HFF-Myc (cell line): ENCODE results near the gene IRX2.

Experiments used
- DNase-seq: peaks from one replicate; pipeline ENCODE4 v3.0.0-alpha.2; 2011; ENCODE audit warnings: low read depth; ENCODE audit errors: extremely low read depth
- H3K4me3 ChIP-seq: replicated peaks from 2 replicates; pipeline ENCODE4 v1.5.1; 2011; ENCODE audit warnings: low read depth, mild to moderate bottlenecking, control low read depth, low read length
- CTCF ChIP-seq: IDR thresholded peaks from 2 replicates; pipeline ENCODE4 v1.5.1; 2012; ENCODE audit warnings: mild to moderate bottlenecking, low read depth, low read length, control low read depth; ENCODE audit errors: missing control alignments

IRX2 gene

GRCh38 chr5:2710910-2711309 is 40.6 kb downstream of the IRX2 start:
- no peak for DNase-seq
- TF ChIP-seq CTCF, result no peak
- H3K4me3 ChIP-seq, result no peak overlapping the region

DNA sequence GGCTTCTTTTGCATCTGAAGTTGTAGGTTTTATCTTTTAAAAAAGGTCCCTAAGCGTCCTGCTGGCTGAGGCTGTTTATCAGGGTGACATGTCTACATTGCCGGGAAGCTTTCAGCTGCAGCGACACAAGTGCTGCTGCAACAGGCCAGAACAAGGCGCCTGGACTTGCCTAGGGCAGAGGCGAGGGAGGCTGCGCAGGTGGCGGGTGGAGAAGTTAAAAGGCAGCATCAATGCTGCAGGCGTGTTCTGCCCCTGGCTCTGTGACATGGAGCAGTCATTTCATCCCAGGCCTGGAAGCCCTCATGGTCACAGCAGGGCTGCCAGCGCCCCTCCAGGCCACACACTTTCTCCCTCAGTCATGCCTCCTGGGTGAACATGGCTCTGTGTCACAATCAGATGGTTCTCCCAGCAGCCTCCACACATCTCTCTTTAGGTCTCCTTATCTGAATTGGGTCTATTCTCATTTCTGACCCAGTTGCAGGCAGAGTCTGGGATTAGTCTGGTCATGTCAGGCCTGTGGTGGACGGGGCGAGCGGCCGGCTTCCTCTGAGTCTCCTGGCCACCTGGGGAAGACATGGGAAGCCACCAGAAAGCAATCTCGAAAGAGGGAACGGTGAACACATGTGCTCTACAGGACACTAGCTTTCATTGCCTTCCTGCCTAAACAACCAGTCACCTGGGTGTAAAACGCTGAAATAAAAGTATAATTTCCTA is 41.3 kb downstream of the IRX2 start:
- no peak for TF ChIP-seq CTCF
- H3K4me3 ChIP-seq, result no peak overlapping the region
- DNase-seq, result no peak

GRCh38 chr5:2708751-2709150 is 42.7 kb downstream of the IRX2 start:
- TF ChIP-seq CTCF, result no peak
- no peak overlapping the region for H3K4me3 ChIP-seq
- DNase-seq, result no peak

GRCh38 chr5:2708132-2708531 is 43.3 kb downstream of the IRX2 start:
- DNase-seq, result no peak
- H3K4me3 ChIP-seq, result no peak overlapping the region
- TF ChIP-seq CTCF, result no peak

DNA sequence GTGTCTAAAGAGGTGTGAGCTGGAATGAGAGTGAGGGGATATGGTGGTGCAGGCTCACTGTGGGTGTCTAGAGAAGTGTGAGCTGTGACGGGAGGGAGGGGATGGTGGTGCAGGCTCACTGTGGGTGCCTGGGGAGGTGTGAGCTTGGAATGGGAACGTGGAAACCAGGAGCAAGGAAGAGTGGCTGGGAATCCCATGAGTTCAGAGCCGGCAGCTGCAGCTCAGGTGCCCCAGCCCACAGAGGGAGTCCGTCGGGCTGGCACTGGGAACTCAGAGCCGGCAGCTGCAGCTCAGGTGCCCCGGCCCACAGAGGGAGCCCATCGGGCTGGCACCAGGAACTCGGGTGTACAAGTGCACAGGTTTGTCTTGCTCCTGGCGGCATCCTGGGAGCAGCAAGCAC is 45.6 kb downstream of the IRX2 start:
- TF ChIP-seq CTCF, result no peak
- DNase-seq, result no peak
- no peak overlapping the region for H3K4me3 ChIP-seq

DNA sequence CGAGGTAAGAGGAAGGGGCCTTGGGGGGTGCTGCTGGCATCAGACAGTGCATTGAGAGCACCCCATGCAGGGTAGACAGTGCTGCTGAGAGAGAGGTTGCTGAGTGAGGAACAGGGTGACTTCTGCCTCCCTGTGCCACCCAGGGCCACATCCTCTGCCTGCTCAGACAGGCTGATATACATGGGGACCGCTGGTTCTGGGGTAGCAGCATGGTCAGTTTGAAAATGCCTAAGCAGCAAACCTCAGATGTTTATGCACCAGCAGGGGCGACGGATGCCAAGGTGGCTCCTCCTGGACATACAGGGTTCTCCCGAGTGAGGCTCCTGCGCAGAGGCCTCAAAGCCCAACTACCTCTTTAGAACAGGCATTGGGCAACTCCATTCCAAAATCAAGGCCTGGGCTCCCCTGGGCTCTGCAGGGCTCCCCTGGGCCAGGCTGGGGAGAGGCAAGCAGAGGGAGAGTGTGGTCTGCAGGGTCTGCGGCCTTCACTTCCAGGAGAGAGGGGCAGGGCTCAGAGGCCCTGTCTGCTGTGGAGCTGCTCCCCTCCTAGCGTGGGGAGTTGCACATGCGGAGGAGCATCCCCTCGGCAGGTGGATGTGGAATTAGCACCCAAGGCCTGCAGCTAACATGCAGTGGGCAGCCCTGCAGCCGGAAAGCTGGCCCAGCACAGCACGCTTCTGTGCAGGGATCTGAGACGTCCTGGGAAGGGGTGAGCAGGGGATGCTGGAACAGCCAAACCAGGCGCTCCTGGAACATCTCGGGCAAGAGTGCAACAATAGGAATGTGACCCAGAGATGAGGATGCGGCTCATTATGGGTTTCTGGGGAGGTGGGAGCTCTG is 46.5 kb downstream of the IRX2 start:
- no peak overlapping the region for H3K4me3 ChIP-seq
- no peak for TF ChIP-seq CTCF
- DNase-seq, result no peak
